DND-41 (cell line): ENCODE measurements around the gene FOXP4.

Experiments
- ATAC-seq: fragments of 200-7000 bp; cut with Tn5 transposase; 3 replicates; pipeline ENCODE4 v1.9.1; 2021; ENCODE audit warnings: low read depth; ENCODE audit not compliant: insufficient read depth
- DNase-seq: peaks from one replicate; pipeline ENCODE4 v3.0.0-alpha.2; 2020
- H2AFZ ChIP-seq: 2 replicates; pipeline ENCODE4 v1.6.0; 2012; ENCODE audit warnings: low read depth, low read length
- H3K27ac ChIP-seq: 2 replicates; pipeline ENCODE4 v1.5.1; 2012; ENCODE audit warnings: low read length, inconsistent platforms
- H3K27me3 ChIP-seq: fragments of 200-600 bp; sonication (generic); 2 replicates; pipeline ENCODE4 v1.6.0; 2012; ENCODE audit warnings: low read length, mild to moderate bottlenecking, inconsistent platforms; ENCODE audit not compliant: insufficient read depth, poor library complexity
- H3K36me3 ChIP-seq: 2 replicates; pipeline ENCODE4 v1.5.1; 2012; ENCODE audit warnings: low read length, inconsistent platforms; ENCODE audit not compliant: insufficient read depth
- H3K4me1 ChIP-seq: 2 replicates; pipeline ENCODE4 v1.5.1; 2012; ENCODE audit warnings: mild to moderate bottlenecking, low read length; ENCODE audit not compliant: insufficient read depth
- H3K4me2 ChIP-seq: 2 replicates; pipeline ENCODE4 v1.6.0; 2012; ENCODE audit warnings: mild to moderate bottlenecking, moderate library complexity, low read length, inconsistent platforms; ENCODE audit not compliant: insufficient read depth
- H3K4me3 ChIP-seq, 2 experiments: fragments of 200-600 bp in 1 of 2; shearing (Covaris generic) in 1 of 2; 2 replicates each; pipeline ENCODE4 v1.5.1; 2012 to 2016; ENCODE audit warnings: inconsistent platforms in 2 of 2, low read length in 2 of 2, mild to moderate bottlenecking in 2 of 2, low read depth in 1 of 2, moderate library complexity in 1 of 2
- H3K79me2 ChIP-seq: 2 replicates; pipeline ENCODE4 v1.6.0; 2012; ENCODE audit warnings: low read length, inconsistent platforms; ENCODE audit not compliant: insufficient read depth
- H3K9ac ChIP-seq: 2 replicates; pipeline ENCODE4 v1.6.0; 2012; ENCODE audit warnings: low read depth, mild to moderate bottlenecking, inconsistent platforms, low read length, moderate library complexity
- H3K9me3 ChIP-seq: 2 replicates; pipeline ENCODE4 v1.5.1; 2012; ENCODE audit warnings: low read length, moderate library complexity, mild to moderate bottlenecking, inconsistent platforms; ENCODE audit not compliant: insufficient read depth, severe bottlenecking
- H4K20me1 ChIP-seq: 2 replicates; pipeline ENCODE4 v1.6.0; 2012; ENCODE audit warnings: low read length; ENCODE audit not compliant: insufficient read depth
- CTCF ChIP-seq: IDR thresholded peaks from 2 replicates; pipeline ENCODE4 v1.5.1; 2012; ENCODE audit warnings: borderline replicate concordance, low read length, moderate library complexity, mild to moderate bottlenecking; ENCODE audit not compliant: poor library complexity, severe bottlenecking; ENCODE audit errors: extremely low read depth
- EZH2 ChIP-seq: IDR thresholded peaks from 3 replicates; pipeline ENCODE4 v1.6.1; 2012; ENCODE audit warnings: borderline replicate concordance, low read depth, mild to moderate bottlenecking, moderate library complexity, low read length, inconsistent platforms; ENCODE audit not compliant: severe bottlenecking

FOXP4 gene

GRCh38 chr6:41546866-41547798, 951 bp downstream of the FOXP4 start:
- Histone ChIP-seq H3K27ac (peak overlapping the region; percentile 22; the same call in 1 of the 2 replicates), H3K9ac (peak overlapping the region; percentile 76), H3K79me2 (peaks cover 69% of the 10 kb centered on the region), H4K20me1 (peaks cover 52% of the 10 kb centered on the region), H3K4me1 (peaks cover 50% of the 10 kb centered on the region), H3K9me3 (no peaks in the 10 kb centered on the region), H3K4me2 (peak overlapping the region; percentile 84), H3K36me3 (peaks cover 23% of the 10 kb centered on the region), H2AFZ (peak overlapping the region; percentile 34; the same call in 1 of the 2 replicates), H3K4me3 (peak overlapping the region; percentile 54 to 89), H3K27me3 (no peaks in the 10 kb centered on the region)
- ATAC-seq: peak; percentile 20; the same call in 2 of the 3 replicates
- DNase-seq: peak; percentile 40
- no peak for TF ChIP-seq CTCF
- TF ChIP-seq EZH2: no peak

- no peaks in the 10 kb centered on the region for H3K9me3 ChIP-seq
- no peak overlapping the region for H3K27ac ChIP-seq
- H3K27me3 ChIP-seq: no peaks in the 10 kb centered on the region
- peaks cover 75% of the 10 kb centered on the region for H3K79me2 ChIP-seq
- TF ChIP-seq EZH2 (no peak), CTCF (no peak)
- H3K36me3 ChIP-seq: peaks cover 29% of the 10 kb centered on the region
- H4K20me1 ChIP-seq: peaks cover 56% of the 10 kb centered on the region
- peak overlapping the region; percentile 76; the same call in 1 of the 2 replicates for H3K9ac ChIP-seq
- H3K4me1 ChIP-seq: peaks cover 50% of the 10 kb centered on the region
- peak overlapping the region; percentile 84 for H3K4me2 ChIP-seq
- no peak for ATAC-seq
- peak overlapping the region in 1 of 2 experiments; percentile 89; a peak in 3 of 4 replicates for H3K4me3 ChIP-seq
- DNase-seq: no peak
- no peak overlapping the region for H2AFZ ChIP-seq
These were observed 1.6 kb downstream of the FOXP4 start for GRCh38 chr6:41547799-41548097.

GRCh38 chr6:41548098-41548840, 2.1 kb downstream of the FOXP4 start:
- peaks cover 50% of the 10 kb centered on the region for H3K4me1 ChIP-seq
- peak overlapping the region; percentile 76; the same call in 1 of the 2 replicates for H3K9ac ChIP-seq

More at GRCh38 chr6:41548098-41548840, 2.1 kb downstream of the FOXP4 start:
- H3K36me3 ChIP-seq: peaks cover 32% of the 10 kb centered on the region
- H3K4me2 ChIP-seq: peak overlapping the region; percentile 84
- DNase-seq: no peak
- peaks cover 81% of the 10 kb centered on the region for H3K79me2 ChIP-seq
- H2AFZ ChIP-seq: no peak overlapping the region
- H3K9me3 ChIP-seq: no peaks in the 10 kb centered on the region
- TF ChIP-seq CTCF: no peak
- no peak for TF ChIP-seq EZH2
- H3K27me3 ChIP-seq: no peaks in the 10 kb centered on the region
- H4K20me1 ChIP-seq: peaks cover 58% of the 10 kb centered on the region
- ATAC-seq: no peak
- no peak overlapping the region for H3K27ac ChIP-seq
- peak overlapping the region in 1 of 2 experiments; percentile 89; a peak in 2 of 4 replicates for H3K4me3 ChIP-seq
